A549 (cell line): ENCODE data around the gene TRIM8.

Source experiments
- BHLHE40 ChIP-seq: IDR thresholded peaks from 2 replicates; pipeline ENCODE4 v1.6.1; 2012; ENCODE audit warnings: low read depth, low read length, inconsistent platforms
- CBX8 ChIP-seq: fragments of 200-600 bp; sonication (generic); IDR thresholded peaks from 2 replicates; pipeline ENCODE4 v1.6.1; 2016
- EP300 ChIP-seq, 2 experiments: fragments of >200 bp; sonication (Bioruptor Twin); formaldehyde crosslinking; IDR thresholded peaks; 2 replicates in 1 of 2; 3 replicates in 1 of 2; pipeline ENCODE4 v1.6.1; 2016 to 2017
- JUNB ChIP-seq: fragments of >200 bp; sonication (Bioruptor Twin); formaldehyde crosslinking; IDR thresholded peaks from 2 replicates; pipeline ENCODE4 v1.6.1; 2016
- NR3C1 ChIP-seq: fragments of >200 bp; sonication (Bioruptor Twin); formaldehyde crosslinking; IDR thresholded peaks from 3 replicates; pipeline ENCODE4 v1.6.1; 2017
- TF ChIP-seq, protein P1 (sequence below): fragments of >200 bp; sonication (Bioruptor Twin); formaldehyde crosslinking; IDR thresholded peaks from 3 replicates; pipeline ENCODE4 v1.5.1; 2016

DNA sequence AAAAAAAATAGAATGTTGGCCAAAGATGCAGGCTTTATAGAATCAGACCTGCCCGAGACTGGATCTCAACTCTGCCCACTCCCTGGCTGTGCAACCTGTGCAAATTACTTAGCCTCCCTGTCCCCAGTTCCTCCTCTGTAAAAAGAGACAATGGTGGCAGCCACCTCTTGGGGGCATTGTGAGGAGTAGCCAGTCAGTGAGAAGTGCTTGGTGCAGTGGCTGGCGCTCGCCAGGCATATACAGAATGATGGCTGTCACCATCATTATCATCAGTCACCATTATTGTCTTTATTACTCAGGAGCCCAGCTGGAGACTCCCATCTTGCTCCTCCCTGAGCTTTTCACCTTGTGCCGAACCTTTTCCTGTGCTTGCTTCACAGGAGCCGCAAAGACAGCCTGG, 29.4 kb upstream of the TRIM8 start:
- TF ChIP-seq, protein P1, sequence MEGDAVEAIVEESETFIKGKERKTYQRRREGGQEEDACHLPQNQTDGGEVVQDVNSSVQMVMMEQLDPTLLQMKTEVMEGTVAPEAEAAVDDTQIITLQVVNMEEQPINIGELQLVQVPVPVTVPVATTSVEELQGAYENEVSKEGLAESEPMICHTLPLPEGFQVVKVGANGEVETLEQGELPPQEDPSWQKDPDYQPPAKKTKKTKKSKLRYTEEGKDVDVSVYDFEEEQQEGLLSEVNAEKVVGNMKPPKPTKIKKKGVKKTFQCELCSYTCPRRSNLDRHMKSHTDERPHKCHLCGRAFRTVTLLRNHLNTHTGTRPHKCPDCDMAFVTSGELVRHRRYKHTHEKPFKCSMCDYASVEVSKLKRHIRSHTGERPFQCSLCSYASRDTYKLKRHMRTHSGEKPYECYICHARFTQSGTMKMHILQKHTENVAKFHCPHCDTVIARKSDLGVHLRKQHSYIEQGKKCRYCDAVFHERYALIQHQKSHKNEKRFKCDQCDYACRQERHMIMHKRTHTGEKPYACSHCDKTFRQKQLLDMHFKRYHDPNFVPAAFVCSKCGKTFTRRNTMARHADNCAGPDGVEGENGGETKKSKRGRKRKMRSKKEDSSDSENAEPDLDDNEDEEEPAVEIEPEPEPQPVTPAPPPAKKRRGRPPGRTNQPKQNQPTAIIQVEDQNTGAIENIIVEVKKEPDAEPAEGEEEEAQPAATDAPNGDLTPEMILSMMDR, result no peak
- no peak for TF ChIP-seq EP300 (IDR thresholded peaks at IDR 0.05)
- TF ChIP-seq NR3C1, result no peak
- TF ChIP-seq BHLHE40, result no peak
- no peak for TF ChIP-seq JUNB
- TF ChIP-seq CBX8, result no peak
